Heart right ventricle (tissue), 16 donors: ENCODE measurements around the gene CCSER2. TPM values are rescaled to one million over a fixed set of nuclear protein-coding genes. Genes with fewer than 3 reads are reported as not detected.

ENCODE experiments used
- ATAC-seq, 8 donors: fragments of 200-7000 bp; cut with Tn5 transposase; one replicate each; pipeline ENCODE4 v1.9.1; 2020; ENCODE audit warnings: mild to moderate bottlenecking in 8 of 8, moderate library complexity in 8 of 8, moderate number of reproducible peaks in 1 of 8
- DNase-seq, 2 donors: peaks; one replicate each; pipeline ENCODE4 v3.0.0-alpha.2; 2020
- H3K27ac ChIP-seq, 10 donors: fragments of 200-600 bp; sonication (generic) in 2 of 10; one replicate each; pipeline versions ENCODE4 v1.5.0 to v1.8.0; 2020 to 2022; ENCODE audit warnings: mild to moderate bottlenecking in 3 of 10
- H3K27me3 ChIP-seq, 7 donors: fragments of 200-600 bp; one replicate each; pipeline ENCODE4 v1.8.0; 2021 to 2022; ENCODE audit warnings: mild to moderate bottlenecking in 2 of 7
- H3K36me3 ChIP-seq, 9 donors: fragments of 200-600 bp; sonication (generic) in 1 of 9; one replicate each; pipeline versions ENCODE4 v1.5.0 to v1.8.0; 2020 to 2022; ENCODE audit warnings: mild to moderate bottlenecking in 2 of 9
- H3K4me1 ChIP-seq, 9 donors: fragments of 200-600 bp; sonication (generic) in 1 of 9; one replicate each; pipeline versions ENCODE4 v1.5.0 to v1.8.0; 2020 to 2022; ENCODE audit warnings: mild to moderate bottlenecking in 4 of 9
- H3K4me3 ChIP-seq, 10 donors: fragments of 200-600 bp; sonication (generic) in 2 of 10; one replicate each; pipeline versions ENCODE4 v1.5.0 to v1.8.0; 2020 to 2022; ENCODE audit warnings: mild to moderate bottlenecking in 7 of 10, moderate library complexity in 2 of 10
- H3K9me3 ChIP-seq, 11 donors: fragments of 200-600 bp in 10 of 11; sonication (generic) in 2 of 11; one replicate each; pipeline versions ENCODE4 v1.5.0 to v1.8.0; 2013 to 2022; ENCODE audit warnings: mild to moderate bottlenecking in 2 of 11, control low read depth in 1 of 11, moderate library complexity in 1 of 11
- CTCF ChIP-seq, 9 donors: fragments of 200-600 bp; sonication (generic) in 2 of 9; IDR thresholded peaks; one replicate each; pipeline versions ENCODE4 v1.5.0 to v1.8.0; 2021 to 2022; ENCODE audit warnings: antibody characterized with exemption in 9 of 9, mild to moderate bottlenecking in 5 of 9, moderate library complexity in 1 of 9
- WGBS, 2 donors: extraction: QIAGEN DNeasy Blood & Tissue Kit; methylation state at CpG; one replicate each; pipeline ENCODE4 v1.1.7; 2013; ENCODE audit warnings: inconsistent platforms in 1 of 2; 5-methylcytosine and 5-hydroxymethylcytosine counted together
- intact Hi-C, 10 donors: fragments of 100-400 bp; cut with DNase I; formaldehyde crosslinking; loops; one replicate each; pipeline versions ENCODE4 v1.11.1 to v1.14.2; 2022
- polyA plus RNA-seq, 2 donors: library from polyadenylated mRNA; stranded (reverse); fragments of 200-250 nt; gene quantifications; one replicate each; pipeline ENCODE4 v1.2.3, GENCODE V29; 2013
- total RNA-seq, 10 donors: library from RNA; stranded (reverse); fragmentation: NEBNext Ultra II Directional in 3 of 10; extraction: Animal tissue kit (Norgen Biotek cat#: 25700) in 3 of 10; gene quantifications; one replicate each; pipeline versions ENCODE4 v1.2.1 to v1.2.4, GENCODE V29; 2021 to 2023
- donor health status: Arrhythmogenic right ventricular cardiomyopathy.
- donor health status: ischemic (EF 13 %, LVEDD 7.1; RV severe dilation, severe dysfunction).
- donor health status: healthy with polysubstance abuse.
- donor health status: DM: no; HTN: yes; CAD: no.
- donor health status: DM: no; HTN: no; CAD: no.
- donor health status: ischemic (EF 25% LVEDD 6.9; RV normal size, moderate dysfunction).
- donor health status: ischemic (EF 25% LVEDD 5.7; RV mildly dilated, moderate dysfunction).
- donor health status: healthy.
- donor health status: DM: yes; HTN: yes; CAD: no.
- donor health status: Ischemic cardiomyopathy.
- donor health status: ischemic (EF 35%, LVEDD 5.7; RV mildly dilated, moderate dysfunction).
- donor health status: nonischemic (EF 11% LVEDD 7.7; RV severe dilation, severe dysfunction).
- donor health status: DM: yes; HTN: yes; CAD: no.
- donor health status: PGD.
- donor health status: ischemic (EF 29% LVEDD 5.4; RV normal size, mild dysfunction).
- donor health status: nonischemic (EF 23%, LVEDD 6.1; RV moderate dilation, normal function).

CCSER2 gene
- total and polyA plus RNA-seq, 12 donors: 27.5 to 252 (median 198) TPM

DNA sequence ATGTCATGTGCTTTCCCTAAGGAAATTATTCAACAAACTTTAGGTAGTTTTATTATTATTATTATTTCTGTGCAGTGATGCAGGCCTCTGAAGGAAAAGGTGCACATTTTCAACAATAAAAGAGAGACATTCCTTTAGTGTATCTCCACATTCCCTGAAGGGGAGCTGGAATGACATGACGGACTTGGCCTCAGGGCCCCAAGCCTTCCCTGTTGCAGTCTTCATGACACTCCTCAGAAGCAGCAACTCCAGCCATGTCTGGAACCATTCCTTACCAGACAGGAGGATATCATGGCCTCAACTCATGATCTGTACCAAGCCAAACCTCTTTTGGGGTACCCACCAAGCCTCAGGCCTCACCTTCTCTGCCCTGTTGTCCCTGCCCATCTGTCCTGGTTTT lies 35.2 kb upstream of the CCSER2 start:
- DNase-seq (no peak), ATAC-seq (no peak)
- Histone ChIP-seq H3K4me1 (peaks cover 0 to 26% (median 0%) of the 10 kb centered on the region in 9 donors), H3K36me3 (no peaks in the 10 kb centered on the region), H3K27ac (no peak overlapping the region), H3K27me3 (peaks cover 0 to 6% (median 0%) of the 10 kb centered on the region in 7 donors), H3K4me3 (no peak overlapping the region), H3K9me3 (no peaks in the 10 kb centered on the region)
- 71 to 80% methylated on average over 1 of the region's 1 CpG for WGBS, 2 donors
- intact Hi-C loops: no loop called here
- no peak for TF ChIP-seq CTCF (IDR thresholded peaks at IDR 0.05)

GRCh38 chr10:84293574-84294016 lies 34.8 kb upstream of the CCSER2 start:
- Histone ChIP-seq H3K27ac (no peak overlapping the region), H3K9me3 (no peaks in the 10 kb centered on the region), H3K27me3 (peaks cover 0 to 6% (median 0%) of the 10 kb centered on the region in 7 donors), H3K4me1 (peaks cover 0 to 26% (median 0%) of the 10 kb centered on the region in 9 donors), H3K4me3 (no peak overlapping the region), H3K36me3 (no peaks in the 10 kb centered on the region)
- no peak for ATAC-seq
- WGBS, 2 donors: 26 to 45% methylated on average over 4 of the region's 4 CpGs
- DNase-seq: no peak
- TF ChIP-seq CTCF (IDR thresholded peaks at IDR 0.05): no peak
- intact Hi-C loops: no loop called here

DNA sequence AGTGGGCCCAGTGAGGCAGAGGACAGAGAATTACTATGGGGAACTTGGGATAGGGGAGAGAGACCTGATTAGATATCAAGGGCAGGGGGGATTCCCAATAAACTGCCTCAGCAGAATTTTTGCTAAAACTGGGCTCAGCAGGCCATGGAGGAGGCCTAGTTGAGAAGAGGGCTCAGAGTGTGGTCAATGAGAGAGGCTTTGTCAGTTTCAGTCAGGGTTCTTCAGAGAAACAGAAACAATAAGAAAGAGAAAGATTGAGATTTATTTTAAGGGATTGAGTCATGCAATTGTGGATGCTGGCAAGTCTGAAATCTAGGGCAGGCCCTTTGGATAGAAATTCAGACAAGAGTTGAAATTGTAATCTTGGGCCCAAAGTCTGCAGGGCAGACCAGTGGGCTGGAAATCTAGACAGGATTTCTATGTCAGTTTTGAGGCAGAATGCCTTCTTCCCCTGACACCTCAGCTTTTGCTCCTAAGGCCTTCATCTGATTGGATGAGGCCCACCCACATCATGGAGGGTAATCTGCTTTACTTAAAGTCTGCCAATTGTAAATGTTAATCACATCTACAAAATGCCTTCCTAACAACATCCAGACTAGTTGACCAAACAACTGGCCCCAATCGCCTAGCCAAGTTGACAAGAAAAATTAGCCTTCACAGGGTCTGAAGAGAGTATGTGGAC lies 33.5 kb upstream of the CCSER2 start:
- ATAC-seq: no peak
- peaks cover 0 to 6% (median 0%) of the 10 kb centered on the region in 7 donors for H3K27me3 ChIP-seq
- no peak overlapping the region for H3K4me3 ChIP-seq
- H3K9me3 ChIP-seq: no peaks in the 10 kb centered on the region
- peaks cover 0 to 26% (median 0%) of the 10 kb centered on the region in 9 donors for H3K4me1 ChIP-seq
- DNase-seq: no peak
- peak overlapping the region in 1 of 10 donors; percentile 74 for H3K27ac ChIP-seq
- intact Hi-C loops: no loop called here
- WGBS, 2 donors: 94 to 95% methylated on average over 1 of the region's 1 CpG
- H3K36me3 ChIP-seq: no peaks in the 10 kb centered on the region
- TF ChIP-seq CTCF (IDR thresholded peaks at IDR 0.05): no peak

- DNase-seq (peak in 1 of 2 donors; percentile 21), ATAC-seq (peak in 7 of 8 donors; percentile 58 to 81 (median 68))
- peak overlapping the region in 9 of 10 donors; percentile 16 to 74 (median 63) for H3K27ac ChIP-seq
- H3K36me3 ChIP-seq: no peaks in the 10 kb centered on the region
- peaks cover 0 to 26% (median 0%) of the 10 kb centered on the region in 9 donors for H3K4me1 ChIP-seq
- intact Hi-C loops: no loop called here
- no peaks in the 10 kb centered on the region for H3K9me3 ChIP-seq
- no peak overlapping the region for H3K4me3 ChIP-seq
- WGBS, 2 donors: 50% methylated on average over 10 of the region's 10 CpGs
- H3K27me3 ChIP-seq: peaks cover 0 to 6% (median 0%) of the 10 kb centered on the region in 7 donors
- TF ChIP-seq CTCF (IDR thresholded peaks at IDR 0.05): no peak
Observed at GRCh38 chr10:84296091-84296981, 32.1 kb upstream of the CCSER2 start.
